Gastrocnemius medialis (tissue), 4 donors: ENCODE data around the gene TMEM185B. TPM values are rescaled to one million over a fixed set of nuclear protein-coding genes. Genes with fewer than 3 reads are reported as not detected.

ENCODE experiments used
- ATAC-seq, 2 donors: fragments of 150-250 bp; one replicate each; pipeline ENCODE4 v1.9.1; 2016
- DNase-seq, 2 donors: peaks; one replicate each; pipeline ENCODE4 v3.0.0-alpha.2; 2019
- H3K27ac ChIP-seq, 4 donors: fragments of 200-600 bp; sonication (generic); 1 replicate in 1 of 4; 2 replicates in 3 of 4; pipeline ENCODE4 v1.5.1; 2016 to 2018; ENCODE audit warnings: mild to moderate bottlenecking in 2 of 4, moderate library complexity in 1 of 4
- H3K27me3 ChIP-seq, 3 donors: fragments of 200-600 bp; sonication (generic) in 2 of 3; 1 replicate in 1 of 3; 2 replicates in 2 of 3; pipeline versions ENCODE4 v1.5.1 to v1.6.0; 2016 to 2019; ENCODE audit warnings: mild to moderate bottlenecking in 1 of 3, moderate library complexity in 1 of 3
- H3K36me3 ChIP-seq, 2 donors: fragments of 200-600 bp; sonication (generic) in 1 of 2; one replicate each; pipeline ENCODE4 v1.5.1; 2017 to 2018
- H3K4me1 ChIP-seq, 2 donors: fragments of 200-600 bp; sonication (generic) in 1 of 2; one replicate each; pipeline ENCODE4 v1.5.1; 2016 to 2017; ENCODE audit warnings: mild to moderate bottlenecking in 2 of 2
- H3K4me3 ChIP-seq, 4 donors: fragments of 200-600 bp; sonication (generic) in 3 of 4; 1 replicate in 1 of 4; 2 replicates in 3 of 4; pipeline ENCODE4 v1.5.1; 2016 to 2019; ENCODE audit warnings: mild to moderate bottlenecking in 2 of 4
- H3K9me3 ChIP-seq, 3 donors: fragments of 200-600 bp; sonication (generic) in 2 of 3; 1 replicate in 1 of 3; 2 replicates in 2 of 3; pipeline ENCODE4 v1.5.1; 2016 to 2019
- CTCF ChIP-seq, 5 experiments: fragments of 450-650 bp in 3 of 5; fragments of 200-600 bp in 2 of 5; sonication (generic) in 2 of 5; IDR thresholded peaks in 4 of 5; conservative IDR thresholded peaks in 1 of 5; 1 replicate in 4 of 5; 2 replicates in 1 of 5; pipeline ENCODE4 v1.5.1; 2016 to 2019; ENCODE audit warnings: antibody characterized with exemption in 5 of 5, mild to moderate bottlenecking in 3 of 5, moderate library complexity in 3 of 5
- POLR2A ChIP-seq, 2 donors: fragments of 450-650 bp; IDR thresholded peaks; one replicate each; pipeline ENCODE4 v1.6.1; 2017; ENCODE audit warnings: antibody characterized with exemption in 2 of 2, mild to moderate bottlenecking in 2 of 2, moderate library complexity in 2 of 2
- in situ Hi-C, 4 donors: fragments of 200-750 bp; cut with MboI; loops; one replicate each; pipeline versions ENCODE4 v1.15.0 to v1.8.0; 2017; ENCODE audit warnings: low sequenced_read_pairs in 4 of 4
- intact Hi-C: fragments of 100-400 bp; cut with DNase I; formaldehyde crosslinking; loops from one replicate; pipeline ENCODE4 v1.15.1; 2023; ENCODE audit warnings: low total_unique reads
- total RNA-seq, 4 donors: library from RNA; depleted of rRNA; stranded (reverse); fragments of >200 nt; gene quantifications; one replicate each; pipeline versions ENCODE4 v1.1.0 to v1.2.3, GENCODE V29; 2016

Gene TMEM185B
- total RNA-seq, 4 donors from 2014 or later, result 10.8 to 23.5 (median 15.4) TPM

- Histone ChIP-seq H3K36me3 (no peaks in the 10 kb centered on the region), H3K27me3 (no peaks in the 10 kb centered on the region), H3K9me3 (peaks cover 0 to 6% (median 0%) of the 10 kb centered on the region in 3 donors), H3K27ac (no peak overlapping the region), H3K4me3 (no peak overlapping the region), H3K4me1 (no peaks in the 10 kb centered on the region)
- DNase-seq (no peak), ATAC-seq (no peak)
- in situ Hi-C loops, result no loop called here
- TF ChIP-seq POLR2A (IDR thresholded peaks at IDR 0.05), result no peak
- TF ChIP-seq CTCF (IDR thresholded peaks at IDR 0.05 in 4 of 5, conservative IDR thresholded peaks at IDR 0.05 in 1 of 5), result no peak
- intact Hi-C loops, result no loop called here
These were observed 30.9 kb downstream of the TMEM185B start for GRCh38 chr2:120192280-120192679.

- intact Hi-C loops, result no loop called here
- no peak overlapping the region for H3K27ac ChIP-seq
- DNase-seq, result no peak
- H3K4me1 ChIP-seq, result no peaks in the 10 kb centered on the region
- H3K4me3 ChIP-seq, result no peak overlapping the region
- in situ Hi-C loops, result no loop called here
- TF ChIP-seq POLR2A (IDR thresholded peaks at IDR 0.05) (no peak), CTCF (IDR thresholded peaks at IDR 0.05 in 4 of 5, conservative IDR thresholded peaks at IDR 0.05 in 1 of 5) (no peak)
- no peaks in the 10 kb centered on the region for H3K36me3 ChIP-seq
- H3K27me3 ChIP-seq, result no peaks in the 10 kb centered on the region
- peaks cover 0 to 6% (median 0%) of the 10 kb centered on the region in 3 donors for H3K9me3 ChIP-seq
- no peak for ATAC-seq
These were observed 34.0 kb downstream of the TMEM185B start for GRCh38 chr2:120189189-120189588.

GRCh38 chr2:120182019-120182560 lies 41.1 kb downstream of the TMEM185B start:
- no peaks in the 10 kb centered on the region for H3K27me3 ChIP-seq
- TF ChIP-seq POLR2A (IDR thresholded peaks at IDR 0.05) (no peak), CTCF (IDR thresholded peaks at IDR 0.05 in 4 of 5, conservative IDR thresholded peaks at IDR 0.05 in 1 of 5) (no peak)
- H3K36me3 ChIP-seq, result no peaks in the 10 kb centered on the region
- in situ Hi-C loops, result no loop called here
- no peak for ATAC-seq
- no peaks in the 10 kb centered on the region for H3K9me3 ChIP-seq
- intact Hi-C loops, result no loop called here
- no peak overlapping the region for H3K27ac ChIP-seq
- DNase-seq, result no peak
- peaks cover 0 to 2% of the 10 kb centered on the region in 2 donors for H3K4me1 ChIP-seq
- no peak overlapping the region for H3K4me3 ChIP-seq

GRCh38 chr2:120180066-120180465 lies 43.1 kb downstream of the TMEM185B start:
- in situ Hi-C loops, result no loop called here

More at GRCh38 chr2:120180066-120180465, 43.1 kb downstream of the TMEM185B start:
- Histone ChIP-seq H3K4me3 (no peak overlapping the region), H3K9me3 (no peaks in the 10 kb centered on the region), H3K36me3 (no peaks in the 10 kb centered on the region), H3K27ac (no peak overlapping the region), H3K4me1 (peaks cover 13 to 16% of the 10 kb centered on the region in 2 donors), H3K27me3 (no peaks in the 10 kb centered on the region)
- ATAC-seq (no peak), DNase-seq (no peak)
- intact Hi-C loops, result no loop called here
- TF ChIP-seq CTCF (IDR thresholded peaks at IDR 0.05 in 4 of 5, conservative IDR thresholded peaks at IDR 0.05 in 1 of 5) (no peak), POLR2A (IDR thresholded peaks at IDR 0.05) (no peak)
